ENCODE measurements around the gene KLRD1. TPM values are rescaled to one million over a fixed set of nuclear protein-coding genes. Genes with fewer than 3 reads are reported as not detected.
"Not testable (repeated sequence)": the region's sequence is repeated elsewhere in the genome, so short reads cannot be mapped to it uniquely, and the experiment has no call there.

KLRD1 gene
- total RNA-seq, 1 donor from 2014 or later = 0.52 TPM

- Histone ChIP-seq H3K27ac (ENCODE audit: low read depth, low read length) (no peak overlapping the region), H3K36me3 (ENCODE audit: control insufficient read depth in 3 of 3, insufficient read depth in 3 of 3, low read length in 3 of 3) (no peaks in the 10 kb centered on the region), H3K4me1 (ENCODE audit: control insufficient read depth in 3 of 3, insufficient read depth in 3 of 3, low read length in 3 of 3) (no peaks in the 10 kb centered on the region), H3K9ac (ENCODE audit: low read depth in 1 of 3, low read length in 3 of 3) (no peak overlapping the region), H3K9me3 (ENCODE audit: control insufficient read depth in 3 of 3, low read length in 3 of 3) (no peaks in the 10 kb centered on the region), H3K4me3 (ENCODE audit: low read length in 3 of 3) (no peak overlapping the region), H3K27me3 (ENCODE audit: control insufficient read depth in 3 of 3, insufficient read depth in 3 of 3, low read length in 3 of 3) (no peaks in the 10 kb centered on the region)
Observed at GRCh38 chr12:10291030-10291429, 16.6 kb upstream of the KLRD1 start.

DNA sequence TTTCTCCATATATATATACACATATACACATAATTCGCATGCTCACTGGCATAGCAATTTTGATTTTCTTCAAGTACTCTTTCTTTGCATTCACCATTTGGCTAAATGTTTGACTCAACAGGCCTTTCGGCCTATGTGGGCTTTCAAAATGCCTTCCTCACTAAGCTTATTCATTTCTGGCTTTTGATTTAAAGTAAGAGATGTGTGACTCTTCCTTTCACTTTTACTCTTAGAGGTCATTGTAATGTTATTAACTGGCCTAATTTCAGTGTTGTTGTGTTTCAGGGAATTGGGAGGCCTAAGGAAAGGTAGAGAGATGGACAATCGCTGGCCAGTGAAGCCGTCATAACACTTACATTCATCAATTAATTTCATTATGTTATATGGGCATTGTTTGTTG lies 14.5 kb upstream of the KLRD1 start:
- Histone ChIP-seq H3K4me3 (ENCODE audit: low read length in 3 of 3) (no peak overlapping the region), H3K4me1 (ENCODE audit: control insufficient read depth in 3 of 3, insufficient read depth in 3 of 3, low read length in 3 of 3) (no peaks in the 10 kb centered on the region), H3K27ac (ENCODE audit: low read depth, low read length) (no peak overlapping the region), H3K27me3 (ENCODE audit: control insufficient read depth in 3 of 3, insufficient read depth in 3 of 3, low read length in 3 of 3) (no peaks in the 10 kb centered on the region), H3K36me3 (ENCODE audit: control insufficient read depth in 3 of 3, insufficient read depth in 3 of 3, low read length in 3 of 3) (no peaks in the 10 kb centered on the region), H3K9me3 (ENCODE audit: control insufficient read depth in 3 of 3, low read length in 3 of 3) (no peaks in the 10 kb centered on the region), H3K9ac (ENCODE audit: low read depth in 1 of 3, low read length in 3 of 3) (no peak overlapping the region)

- Histone ChIP-seq H3K4me3 (ENCODE audit: low read length in 3 of 3) (no peak overlapping the region), H3K9me3 (ENCODE audit: control insufficient read depth in 3 of 3, low read length in 3 of 3) (no peaks in the 10 kb centered on the region), H3K4me1 (ENCODE audit: control insufficient read depth in 3 of 3, insufficient read depth in 3 of 3, low read length in 3 of 3) (no peaks in the 10 kb centered on the region), H3K27me3 (ENCODE audit: control insufficient read depth in 3 of 3, insufficient read depth in 3 of 3, low read length in 3 of 3) (no peaks in the 10 kb centered on the region), H3K27ac (ENCODE audit: low read depth, low read length) (no peak overlapping the region), H3K9ac (ENCODE audit: low read depth in 1 of 3, low read length in 3 of 3) (no peak overlapping the region), H3K36me3 (ENCODE audit: control insufficient read depth in 3 of 3, insufficient read depth in 3 of 3, low read length in 3 of 3) (no peaks in the 10 kb centered on the region)
Observed at GRCh38 chr12:10293570-10294227, 14.0 kb upstream of the KLRD1 start.

DNA sequence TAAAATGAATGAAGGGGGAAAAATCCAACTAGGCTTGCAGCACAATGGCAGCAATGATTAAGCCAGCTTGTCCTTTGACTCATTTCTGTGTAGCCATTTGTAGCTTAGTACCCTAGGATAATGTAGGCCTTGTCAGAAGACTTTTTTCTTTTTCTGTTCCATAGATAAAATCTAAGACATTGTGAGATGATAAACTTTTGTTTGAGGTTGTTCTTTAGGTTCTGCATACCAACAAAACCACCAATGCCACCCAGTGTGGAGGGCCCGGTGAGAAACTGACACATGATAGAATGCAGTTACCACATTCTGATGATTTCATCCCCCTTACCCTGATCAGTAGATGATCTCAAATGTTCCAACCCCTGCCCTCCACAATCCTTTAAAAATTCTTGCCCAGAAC lies 6.6 kb upstream of the KLRD1 start:
- Histone ChIP-seq H3K4me3 (ENCODE audit: low read length in 3 of 3) (no peak overlapping the region), H3K4me1 (ENCODE audit: control insufficient read depth in 3 of 3, insufficient read depth in 3 of 3, low read length in 3 of 3) (no peaks in the 10 kb centered on the region), H3K27me3 (ENCODE audit: control insufficient read depth in 3 of 3, insufficient read depth in 3 of 3, low read length in 3 of 3) (no peaks in the 10 kb centered on the region)

GRCh38 chr12:10304161-10304574 lies 3.5 kb upstream of the KLRD1 start:
- Histone ChIP-seq H3K4me3 (ENCODE audit: low read length in 3 of 3) (no peak overlapping the region), H3K9me3 (ENCODE audit: control insufficient read depth in 3 of 3, low read length in 3 of 3) (no peaks in the 10 kb centered on the region), H3K27ac (ENCODE audit: low read depth, low read length) (no peak overlapping the region), H3K4me1 (ENCODE audit: control insufficient read depth in 3 of 3, insufficient read depth in 3 of 3, low read length in 3 of 3) (no peaks in the 10 kb centered on the region), H3K36me3 (ENCODE audit: control insufficient read depth in 3 of 3, insufficient read depth in 3 of 3, low read length in 3 of 3) (no peaks in the 10 kb centered on the region), H3K9ac (ENCODE audit: low read depth in 1 of 3, low read length in 3 of 3) (no peak overlapping the region), H3K27me3 (ENCODE audit: control insufficient read depth in 3 of 3, insufficient read depth in 3 of 3, low read length in 3 of 3) (no peaks in the 10 kb centered on the region)

More for the DNA sequence above, 6.6 kb upstream of the KLRD1 start:
- Histone ChIP-seq H3K9me3 (ENCODE audit: control insufficient read depth in 3 of 3, low read length in 3 of 3) (no peaks in the 10 kb centered on the region), H3K9ac (ENCODE audit: low read depth in 1 of 3, low read length in 3 of 3) (no peak overlapping the region), H3K36me3 (ENCODE audit: control insufficient read depth in 3 of 3, insufficient read depth in 3 of 3, low read length in 3 of 3) (no peaks in the 10 kb centered on the region), H3K27ac (ENCODE audit: low read depth, low read length) (no peak overlapping the region)

DNA sequence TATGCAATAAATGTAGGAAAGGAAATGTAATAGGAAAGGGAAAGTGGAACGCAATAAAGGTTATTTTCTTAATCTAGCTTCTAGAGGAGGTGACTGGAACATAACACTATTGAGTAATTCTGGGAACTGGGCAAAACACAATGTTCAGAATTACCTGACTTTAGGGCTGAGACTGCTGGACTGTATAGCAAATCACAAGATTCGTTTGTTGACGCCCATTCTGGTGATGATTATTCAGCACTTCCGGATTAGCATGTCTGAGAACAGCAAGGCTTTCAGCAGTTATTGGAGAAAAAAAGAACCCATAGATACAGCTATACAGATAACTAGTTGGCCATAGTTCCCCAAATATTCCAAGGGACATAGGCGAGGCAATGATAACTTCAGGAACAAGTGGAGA lies 2.3 kb upstream of the KLRD1 start:
- H3K4me3 ChIP-seq (ENCODE audit: low read length in 3 of 3) = no peak overlapping the region
- no peaks in the 10 kb centered on the region for H3K27me3 ChIP-seq (ENCODE audit: control insufficient read depth in 3 of 3, insufficient read depth in 3 of 3, low read length in 3 of 3)
- H3K36me3 ChIP-seq (ENCODE audit: control insufficient read depth in 3 of 3, insufficient read depth in 3 of 3, low read length in 3 of 3) = no peaks in the 10 kb centered on the region
- H3K4me1 ChIP-seq (ENCODE audit: control insufficient read depth in 3 of 3, insufficient read depth in 3 of 3, low read length in 3 of 3) = no peaks in the 10 kb centered on the region
- H3K27ac ChIP-seq (ENCODE audit: low read depth, low read length) = no peak overlapping the region
- H3K9me3 ChIP-seq (ENCODE audit: control insufficient read depth in 3 of 3, low read length in 3 of 3) = no peaks in the 10 kb centered on the region
- H3K9ac ChIP-seq (ENCODE audit: low read depth in 1 of 3, low read length in 3 of 3) = no peak overlapping the region

DNA sequence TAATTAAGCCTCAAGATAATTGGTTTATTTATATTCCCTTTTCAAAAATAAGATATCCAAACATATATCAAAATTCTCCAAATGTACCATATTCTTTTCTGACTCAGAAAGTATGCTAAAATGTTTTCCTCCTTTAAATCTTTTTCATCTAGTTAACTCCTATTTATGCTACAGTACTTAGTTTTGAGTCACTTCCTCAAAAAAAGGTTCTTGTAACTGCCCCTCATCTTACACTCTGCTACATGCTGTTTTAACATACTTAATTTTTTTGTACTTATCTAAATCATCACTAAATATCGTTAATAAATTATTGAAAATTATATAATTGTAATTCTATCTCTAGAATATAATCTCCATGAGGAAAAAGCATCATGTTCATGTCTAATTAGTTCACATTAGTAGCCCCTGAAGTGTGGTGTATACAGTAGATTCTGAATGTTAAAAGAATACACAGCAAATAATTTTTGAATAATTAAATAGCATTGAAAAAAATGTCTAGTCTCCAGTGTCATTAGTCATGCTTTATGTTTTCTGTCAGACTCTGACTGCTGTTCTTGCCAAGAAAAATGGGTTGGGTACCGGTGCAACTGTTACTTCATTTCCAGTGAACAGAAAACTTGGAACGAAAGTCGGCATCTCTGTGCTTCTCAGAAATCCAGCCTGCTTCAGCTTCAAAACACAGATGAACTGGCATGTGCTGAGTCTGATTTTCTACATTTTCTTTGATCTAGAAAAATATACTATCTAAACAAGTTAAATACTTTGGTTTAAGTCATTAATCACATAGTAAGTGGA lies 3.5 kb downstream of the KLRD1 start:
- no peak overlapping the region for H3K9ac ChIP-seq (ENCODE audit: low read depth in 1 of 3, low read length in 3 of 3)
- no peaks in the 10 kb centered on the region for H3K4me1 ChIP-seq (ENCODE audit: control insufficient read depth in 3 of 3, insufficient read depth in 3 of 3, low read length in 3 of 3)
- no peaks in the 10 kb centered on the region for H3K9me3 ChIP-seq (ENCODE audit: control insufficient read depth in 3 of 3, low read length in 3 of 3)
- no peak overlapping the region for H3K27ac ChIP-seq (ENCODE audit: low read depth, low read length)
- H3K4me3 ChIP-seq (ENCODE audit: low read length in 3 of 3) = no peak overlapping the region
- no peaks in the 10 kb centered on the region for H3K27me3 ChIP-seq (ENCODE audit: control insufficient read depth in 3 of 3, insufficient read depth in 3 of 3, low read length in 3 of 3)
- no peaks in the 10 kb centered on the region for H3K36me3 ChIP-seq (ENCODE audit: control insufficient read depth in 3 of 3, insufficient read depth in 3 of 3, low read length in 3 of 3)

DNA sequence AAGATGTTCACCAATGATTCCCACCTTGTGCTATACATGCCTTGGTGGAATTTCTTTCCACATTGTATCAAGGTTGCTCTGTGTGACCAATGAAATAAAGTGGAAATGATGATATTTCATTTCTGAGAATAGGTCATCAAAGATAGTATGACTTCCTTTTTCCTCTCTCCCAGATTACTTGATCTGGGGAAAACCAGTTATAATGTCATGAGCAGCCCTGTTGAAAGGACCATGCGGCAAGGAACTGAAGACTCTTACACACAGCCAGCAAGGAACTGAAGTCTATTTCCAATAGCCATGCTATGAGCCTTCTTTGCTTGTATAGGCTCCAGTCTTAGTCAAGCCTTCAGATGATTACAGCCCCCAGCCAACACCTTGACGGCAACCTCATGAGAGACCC lies 11.7 kb downstream of the KLRD1 start:
- Histone ChIP-seq H3K9ac (ENCODE audit: low read depth in 1 of 3, low read length in 3 of 3) (no peak overlapping the region), H3K27ac (ENCODE audit: low read depth, low read length) (no peak overlapping the region), H3K36me3 (ENCODE audit: control insufficient read depth in 3 of 3, insufficient read depth in 3 of 3, low read length in 3 of 3) (no peaks in the 10 kb centered on the region), H3K4me3 (ENCODE audit: low read length in 3 of 3) (no peak overlapping the region), H3K27me3 (ENCODE audit: control insufficient read depth in 3 of 3, insufficient read depth in 3 of 3, low read length in 3 of 3) (no peaks in the 10 kb centered on the region), H3K9me3 (ENCODE audit: control insufficient read depth in 3 of 3, low read length in 3 of 3) (no peaks in the 10 kb centered on the region), H3K4me1 (ENCODE audit: control insufficient read depth in 3 of 3, insufficient read depth in 3 of 3, low read length in 3 of 3) (no peaks in the 10 kb centered on the region)

DNA sequence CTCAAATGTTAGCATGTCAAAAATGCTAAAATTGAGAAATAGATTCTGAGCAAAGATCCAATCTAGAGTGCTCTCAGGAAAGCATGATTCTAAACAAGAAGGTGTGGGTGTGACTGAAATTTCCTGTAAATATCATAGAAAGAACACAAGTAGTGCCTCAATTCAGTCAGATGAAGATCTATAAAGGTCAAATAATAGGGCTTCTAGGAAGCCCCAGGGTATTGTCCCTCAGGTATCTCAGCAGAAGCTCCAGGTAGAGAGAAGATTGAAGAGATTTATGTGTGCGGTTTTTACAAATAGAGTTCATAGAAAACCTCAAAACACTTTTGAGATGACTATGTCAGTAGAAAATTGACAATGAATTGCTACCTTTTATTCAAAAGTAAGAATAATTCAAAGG lies 13.0 kb downstream of the KLRD1 start:
- no peaks in the 10 kb centered on the region for H3K36me3 ChIP-seq (ENCODE audit: control insufficient read depth in 3 of 3, insufficient read depth in 3 of 3, low read length in 3 of 3)
- H3K27ac ChIP-seq (ENCODE audit: low read depth, low read length) = no peak overlapping the region
- H3K27me3 ChIP-seq (ENCODE audit: control insufficient read depth in 3 of 3, insufficient read depth in 3 of 3, low read length in 3 of 3) = no peaks in the 10 kb centered on the region
- H3K9me3 ChIP-seq (ENCODE audit: control insufficient read depth in 3 of 3, low read length in 3 of 3) = no peaks in the 10 kb centered on the region
- H3K9ac ChIP-seq (ENCODE audit: low read depth in 1 of 3, low read length in 3 of 3) = no peak overlapping the region
- no peaks in the 10 kb centered on the region for H3K4me1 ChIP-seq (ENCODE audit: control insufficient read depth in 3 of 3, insufficient read depth in 3 of 3, low read length in 3 of 3)
- no peak overlapping the region for H3K4me3 ChIP-seq (ENCODE audit: low read length in 3 of 3)

- H3K4me1 ChIP-seq (ENCODE audit: control insufficient read depth in 3 of 3, insufficient read depth in 3 of 3, low read length in 3 of 3); H3K36me3 ChIP-seq (ENCODE audit: control insufficient read depth in 3 of 3, insufficient read depth in 3 of 3, low read length in 3 of 3); H3K27me3 ChIP-seq (ENCODE audit: control insufficient read depth in 3 of 3, insufficient read depth in 3 of 3, low read length in 3 of 3); H3K9me3 ChIP-seq (ENCODE audit: control insufficient read depth in 3 of 3, low read length in 3 of 3); H3K9ac ChIP-seq (ENCODE audit: low read depth in 1 of 3, low read length in 3 of 3); H3K4me3 ChIP-seq (ENCODE audit: low read length in 3 of 3); H3K27ac ChIP-seq (ENCODE audit: low read depth, low read length): not testable (repeated sequence)
Observed at GRCh38 chr12:10328691-10329090, 21.0 kb downstream of the KLRD1 start.
